OCI-LY1 (cell line): ENCODE data around the gene PDHX.

Experiments
- H2AFZ ChIP-seq: fragments of 200-600 bp; sonication (generic), shearing (Covaris generic); 2 replicates; pipeline ENCODE4 v1.6.0; 2014; ENCODE audit warnings: antibody characterized with exemption, mild to moderate bottlenecking, low read length
- H3F3A ChIP-seq: fragments of 200-600 bp; sonication (generic), shearing (Covaris generic); 2 replicates; pipeline ENCODE4 v1.6.0; 2014; ENCODE audit warnings: mild to moderate bottlenecking, antibody characterized with exemption, low read length, moderate library complexity; ENCODE audit not compliant: insufficient read depth
- H3K27ac ChIP-seq: fragments of 200-600 bp; sonication (generic); 2 replicates; pipeline ENCODE4 v1.5.1; 2014; ENCODE audit warnings: low read length, mixed run types, mild to moderate bottlenecking, low read depth; ENCODE audit not compliant: poor library complexity, severe bottlenecking
- H3K27me3 ChIP-seq: fragments of 200-600 bp; sonication (generic); 2 replicates; pipeline ENCODE4 v1.6.0; 2014; ENCODE audit warnings: antibody characterized with exemption, mild to moderate bottlenecking, low read length, moderate library complexity; ENCODE audit not compliant: insufficient read depth
- H3K36me3 ChIP-seq: fragments of 200-600 bp; sonication (generic); 2 replicates; pipeline ENCODE4 v1.6.1; 2014; ENCODE audit warnings: mild to moderate bottlenecking, antibody characterized with exemption, low read length, moderate library complexity, mixed read lengths; ENCODE audit not compliant: insufficient read depth
- H3K4me1 ChIP-seq: fragments of 200-600 bp; sonication (generic); 2 replicates; pipeline ENCODE4 v1.5.1; 2014; ENCODE audit warnings: mild to moderate bottlenecking, low read length, moderate library complexity; ENCODE audit not compliant: insufficient read depth, severe bottlenecking
- H3K4me2 ChIP-seq: fragments of 200-600 bp; sonication (generic), shearing (Covaris generic); 2 replicates; pipeline ENCODE4 v1.6.1; 2014; ENCODE audit warnings: low read length
- H3K4me3 ChIP-seq: fragments of 200-600 bp; sonication (generic); 2 replicates; pipeline ENCODE4 v1.5.1; 2014; ENCODE audit warnings: low read length, low read depth, mild to moderate bottlenecking, mixed read lengths; ENCODE audit not compliant: poor library complexity, severe bottlenecking
- H3K79me2 ChIP-seq: fragments of 200-600 bp; shearing (Covaris generic); 2 replicates; pipeline ENCODE4 v1.6.1; 2016; ENCODE audit warnings: mixed run types, low read length, mixed read lengths; ENCODE audit not compliant: insufficient read depth
- H3K9ac ChIP-seq: fragments of 200-600 bp; sonication (generic), shearing (Covaris generic); 2 replicates; pipeline ENCODE4 v1.6.1; 2014; ENCODE audit warnings: mild to moderate bottlenecking, low read length, mixed read lengths
- H3K9me2 ChIP-seq: fragments of 200-600 bp; sonication (generic), shearing (Covaris generic); 2 replicates; pipeline ENCODE4 v1.6.1; 2014; ENCODE audit warnings: low read depth, mild to moderate bottlenecking, low read length, mixed read lengths
- H3K9me3 ChIP-seq: fragments of 200-600 bp; shearing (Covaris generic); 2 replicates; pipeline ENCODE4 v1.6.1; 2014; ENCODE audit warnings: low read length, mixed read lengths
- H4K20me1 ChIP-seq: fragments of 200-600 bp; sonication (generic), shearing (Covaris generic); 2 replicates; pipeline ENCODE4 v1.6.0; 2016; ENCODE audit warnings: mild to moderate bottlenecking, low read length; ENCODE audit not compliant: insufficient read depth
- EZH2 ChIP-seq: fragments of 200-600 bp; sonication (generic), shearing (Covaris generic); IDR thresholded peaks from 2 replicates; pipeline ENCODE4 v1.8.0; 2017; ENCODE audit warnings: borderline replicate concordance, mixed run types, mild to moderate bottlenecking, antibody characterized with exemption, low read length, moderate library complexity, mixed read lengths
- TF ChIP-seq, protein P1 (sequence below): fragments of 200-600 bp; sonication (generic), shearing (Covaris generic); IDR thresholded peaks from 2 replicates; pipeline ENCODE4 v1.5.1; 2017; ENCODE audit warnings: mild to moderate bottlenecking, antibody characterized with exemption, low read length, moderate library complexity, mixed read lengths

PDHX gene

DNA sequence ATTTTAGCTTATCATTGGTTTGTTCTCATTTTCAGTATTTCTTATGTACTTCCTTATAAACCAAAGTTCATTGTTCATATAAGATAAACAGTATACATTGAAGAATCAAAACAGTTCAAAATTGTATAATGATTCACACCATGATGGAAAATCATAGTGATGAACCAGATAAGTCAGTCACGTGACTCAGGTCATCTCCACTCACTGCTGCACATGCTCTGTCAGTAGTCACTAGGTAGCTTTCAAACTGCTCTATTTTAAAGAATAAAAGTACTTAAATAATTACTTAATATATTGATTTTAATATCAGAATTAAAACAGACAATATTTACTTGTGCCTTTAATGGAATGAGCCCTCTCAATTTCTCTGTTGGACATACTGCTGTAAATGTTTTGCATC, 37.5 kb downstream of the PDHX start:
- Histone ChIP-seq H3K79me2 (no peaks in the 10 kb centered on the region), H3K36me3 (peaks cover 6% of the 10 kb centered on the region; the same call in 1 of the 2 replicates), H3K9me2 (no peaks in the 10 kb centered on the region), H3K27ac (no peak overlapping the region), H3F3A (no peaks in the 10 kb centered on the region), H3K9ac (no peak overlapping the region), H3K9me3 (no peaks in the 10 kb centered on the region), H3K27me3 (no peaks in the 10 kb centered on the region), H4K20me1 (no peaks in the 10 kb centered on the region), H3K4me1 (no peaks in the 10 kb centered on the region), H3K4me2 (no peak overlapping the region), H3K4me3 (no peak overlapping the region), H2AFZ (no peak overlapping the region)
- TF ChIP-seq, protein P1, sequence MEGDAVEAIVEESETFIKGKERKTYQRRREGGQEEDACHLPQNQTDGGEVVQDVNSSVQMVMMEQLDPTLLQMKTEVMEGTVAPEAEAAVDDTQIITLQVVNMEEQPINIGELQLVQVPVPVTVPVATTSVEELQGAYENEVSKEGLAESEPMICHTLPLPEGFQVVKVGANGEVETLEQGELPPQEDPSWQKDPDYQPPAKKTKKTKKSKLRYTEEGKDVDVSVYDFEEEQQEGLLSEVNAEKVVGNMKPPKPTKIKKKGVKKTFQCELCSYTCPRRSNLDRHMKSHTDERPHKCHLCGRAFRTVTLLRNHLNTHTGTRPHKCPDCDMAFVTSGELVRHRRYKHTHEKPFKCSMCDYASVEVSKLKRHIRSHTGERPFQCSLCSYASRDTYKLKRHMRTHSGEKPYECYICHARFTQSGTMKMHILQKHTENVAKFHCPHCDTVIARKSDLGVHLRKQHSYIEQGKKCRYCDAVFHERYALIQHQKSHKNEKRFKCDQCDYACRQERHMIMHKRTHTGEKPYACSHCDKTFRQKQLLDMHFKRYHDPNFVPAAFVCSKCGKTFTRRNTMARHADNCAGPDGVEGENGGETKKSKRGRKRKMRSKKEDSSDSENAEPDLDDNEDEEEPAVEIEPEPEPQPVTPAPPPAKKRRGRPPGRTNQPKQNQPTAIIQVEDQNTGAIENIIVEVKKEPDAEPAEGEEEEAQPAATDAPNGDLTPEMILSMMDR = no peak
- TF ChIP-seq EZH2 = no peak

DNA sequence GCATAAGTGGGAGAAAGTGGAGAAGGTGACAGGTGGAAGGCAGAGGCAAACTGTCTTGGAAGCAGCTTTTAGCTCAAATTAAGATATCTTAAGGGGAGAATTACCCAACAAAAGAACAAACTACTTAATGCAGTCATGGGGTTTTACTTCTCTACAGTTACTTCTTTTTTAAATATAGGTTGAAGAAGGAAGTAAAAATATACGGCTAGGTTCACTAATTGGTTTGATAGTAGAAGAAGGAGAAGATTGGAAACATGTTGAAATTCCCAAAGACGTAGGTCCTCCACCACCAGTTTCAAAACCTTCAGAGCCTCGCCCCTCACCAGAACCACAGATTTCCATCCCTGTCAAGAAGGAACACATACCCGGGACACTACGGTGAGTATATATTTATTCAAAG, 40.8 kb downstream of the PDHX start:
- H2AFZ ChIP-seq = no peak overlapping the region
- no peaks in the 10 kb centered on the region for H3F3A ChIP-seq
- no peak overlapping the region for H3K27ac ChIP-seq
- peaks cover 11% of the 10 kb centered on the region for H3K36me3 ChIP-seq
- no peak overlapping the region for H3K9ac ChIP-seq
- H3K9me2 ChIP-seq = no peaks in the 10 kb centered on the region
- H3K4me2 ChIP-seq = no peak overlapping the region
- no peaks in the 10 kb centered on the region for H4K20me1 ChIP-seq
- H3K27me3 ChIP-seq = no peaks in the 10 kb centered on the region
- TF ChIP-seq EZH2 = no peak
- TF ChIP-seq, protein P1 = no peak
- H3K4me1 ChIP-seq = no peaks in the 10 kb centered on the region
- H3K9me3 ChIP-seq = no peaks in the 10 kb centered on the region
- H3K79me2 ChIP-seq = no peaks in the 10 kb centered on the region
- no peak overlapping the region for H3K4me3 ChIP-seq

DNA sequence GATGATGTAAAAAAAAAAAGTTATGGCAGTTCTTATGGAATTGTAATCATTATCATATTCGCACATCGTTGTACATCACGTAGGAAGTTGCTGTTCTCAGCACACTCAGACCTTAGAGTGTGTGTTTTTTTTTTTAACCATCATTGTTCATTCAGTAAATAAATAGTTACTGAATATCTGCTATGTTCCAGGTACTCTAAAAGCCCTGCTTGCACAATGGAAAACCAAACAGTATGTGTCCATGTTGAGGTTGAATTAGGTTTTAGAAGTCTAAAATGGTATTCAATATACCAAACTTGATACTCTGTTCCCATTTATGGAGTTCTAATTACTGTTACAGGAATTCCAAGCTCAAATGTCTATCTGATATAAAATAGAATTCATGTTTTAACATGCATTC, 41.2 kb downstream of the PDHX start:
- no peak overlapping the region for H3K9ac ChIP-seq
- H3K36me3 ChIP-seq = peaks cover 11% of the 10 kb centered on the region
- TF ChIP-seq EZH2 = no peak
- TF ChIP-seq, protein P1 = no peak
- no peak overlapping the region for H3K4me2 ChIP-seq
- H3K27me3 ChIP-seq = no peaks in the 10 kb centered on the region
- H3K9me2 ChIP-seq = no peaks in the 10 kb centered on the region
- no peak overlapping the region for H2AFZ ChIP-seq
- no peaks in the 10 kb centered on the region for H3F3A ChIP-seq
- H3K27ac ChIP-seq = no peak overlapping the region
- H3K79me2 ChIP-seq = no peaks in the 10 kb centered on the region
- no peak overlapping the region for H3K4me3 ChIP-seq
- H3K4me1 ChIP-seq = no peaks in the 10 kb centered on the region
- no peaks in the 10 kb centered on the region for H3K9me3 ChIP-seq
- H4K20me1 ChIP-seq = no peaks in the 10 kb centered on the region
